NT2/D1 (cell line): ENCODE results near the gene LSM14B.

ENCODE experiments used
- DNase-seq: peaks from one replicate; pipeline ENCODE4 v3.0.0-alpha.2; 2011; ENCODE audit warnings: low read depth, low spot score
- H3K27me3 ChIP-seq: 2 replicates; pipeline ENCODE4 v1.6.0; 2011; ENCODE audit warnings: mild to moderate bottlenecking; ENCODE audit not compliant: insufficient read length, insufficient read depth
- H3K36me3 ChIP-seq: 2 replicates; pipeline ENCODE4 v1.6.1; 2011; ENCODE audit warnings: mild to moderate bottlenecking, low read length, mixed read lengths; ENCODE audit not compliant: insufficient read depth, insufficient read length
- H3K4me1 ChIP-seq: 2 replicates; pipeline ENCODE4 v1.5.1; 2011; ENCODE audit not compliant: insufficient read depth, insufficient read length
- H3K4me3 ChIP-seq: 2 replicates; pipeline ENCODE4 v1.5.1; 2011; ENCODE audit warnings: low read depth; ENCODE audit not compliant: insufficient read length
- H3K9ac ChIP-seq: 2 replicates; pipeline ENCODE4 v1.6.0; 2011; ENCODE audit warnings: low read depth; ENCODE audit not compliant: insufficient read length
- H3K9me3 ChIP-seq: 2 replicates; pipeline ENCODE4 v1.5.1; 2011; ENCODE audit warnings: mild to moderate bottlenecking, low read length; ENCODE audit not compliant: insufficient read depth
- SUZ12 ChIP-seq: IDR thresholded peaks from 2 replicates; pipeline ENCODE4 v1.6.1; 2011; ENCODE audit not compliant: insufficient read length, insufficient read depth; ENCODE audit errors: extremely low read depth
- YY1 ChIP-seq: IDR thresholded peaks from 2 replicates; pipeline ENCODE4 v1.6.1; 2011; ENCODE audit not compliant: insufficient read length, insufficient read depth
- ZNF274 ChIP-seq: IDR thresholded peaks from 2 replicates; pipeline ENCODE4 v1.6.1; 2011; ENCODE audit warnings: mild to moderate bottlenecking, low read depth, low read length

Gene LSM14B

DNA sequence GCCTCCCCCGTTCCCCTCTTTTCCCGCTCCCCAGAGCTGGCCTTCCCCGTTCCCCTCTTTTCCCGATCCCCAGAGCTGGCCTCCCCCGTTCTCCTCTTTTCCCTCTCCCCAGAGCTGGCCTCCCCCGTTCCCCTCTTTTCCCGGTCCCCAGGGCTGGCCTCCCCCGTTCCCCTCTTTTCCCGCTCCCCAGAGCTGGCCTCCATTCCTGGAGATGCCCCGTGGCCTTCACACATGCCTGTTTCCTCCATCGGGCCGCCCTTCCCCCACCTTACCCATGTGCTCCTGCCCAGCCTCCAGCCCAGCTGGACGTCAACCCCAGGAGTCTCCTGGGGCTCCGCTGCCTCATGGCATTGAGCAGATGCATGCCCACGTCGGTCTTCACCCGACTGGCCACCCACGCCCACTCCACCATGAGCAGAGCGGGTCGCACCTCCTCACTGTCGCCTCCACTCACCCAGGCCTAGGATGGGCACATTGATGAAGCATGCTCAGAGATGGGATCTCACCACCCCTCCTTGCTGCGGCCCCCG lies 29.6 kb downstream of the LSM14B start:
- peaks cover 31% of the 10 kb centered on the region for H3K4me1 ChIP-seq
- H3K4me3 ChIP-seq, result no peak overlapping the region
- H3K36me3 ChIP-seq, result peaks cover 52% of the 10 kb centered on the region
- TF ChIP-seq SUZ12 (no peak), ZNF274 (no peak), YY1 (no peak)
- no peaks in the 10 kb centered on the region for H3K27me3 ChIP-seq
- peaks cover 19% of the 10 kb centered on the region; the same call in 1 of the 2 replicates for H3K9me3 ChIP-seq
- no peak overlapping the region for H3K9ac ChIP-seq
- no peak for DNase-seq

DNA sequence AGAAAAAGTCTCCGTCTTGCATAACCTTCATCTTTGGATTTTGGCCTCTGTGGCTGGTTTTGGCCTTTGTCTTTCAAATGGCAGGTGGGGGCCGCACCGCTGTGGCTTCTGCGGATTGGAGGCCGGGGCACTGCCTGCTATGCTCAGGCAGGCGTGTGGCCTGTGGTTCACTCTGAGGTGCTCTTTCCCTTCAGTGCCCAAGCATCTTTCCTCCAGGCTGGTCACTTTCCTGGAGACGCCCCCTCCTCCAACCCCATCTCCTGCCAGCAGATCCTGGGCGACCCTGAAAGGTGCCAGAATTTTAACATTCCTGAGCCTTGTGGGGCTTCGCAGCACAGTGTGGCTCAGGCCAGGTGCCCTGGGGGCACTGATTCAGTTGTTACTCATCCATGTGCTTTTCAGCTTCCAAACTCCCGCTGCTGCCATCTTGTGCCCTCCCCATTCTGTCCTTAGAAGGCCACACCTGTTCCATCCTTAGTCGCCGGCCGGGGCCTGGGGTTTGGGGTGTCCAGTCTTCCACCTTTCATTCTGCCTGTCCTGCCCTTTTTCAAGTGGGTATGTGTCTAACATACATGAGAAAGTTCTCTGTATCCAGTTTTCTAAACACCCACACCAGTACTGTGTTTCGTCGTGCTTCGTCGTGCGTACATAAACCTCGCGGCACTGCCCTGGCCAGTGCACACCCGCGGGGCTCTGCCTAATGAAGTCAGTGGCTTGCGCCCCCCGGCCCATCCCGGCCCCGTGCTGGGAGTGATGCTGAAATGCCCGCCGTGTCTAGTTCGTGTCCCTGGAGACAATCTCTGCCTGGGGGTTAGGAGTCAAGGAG lies 33.4 kb downstream of the LSM14B start:
- H3K27me3 ChIP-seq, result no peaks in the 10 kb centered on the region
- H3K4me3 ChIP-seq, result no peak overlapping the region
- H3K4me1 ChIP-seq, result peaks cover 33% of the 10 kb centered on the region
- peaks cover 19% of the 10 kb centered on the region; the same call in 1 of the 2 replicates for H3K9me3 ChIP-seq
- no peak for TF ChIP-seq ZNF274
- TF ChIP-seq YY1, result no peak
- no peak for TF ChIP-seq SUZ12
- peak; percentile 39 for DNase-seq
- H3K9ac ChIP-seq, result peak overlapping the region; percentile 38
- peaks cover 68% of the 10 kb centered on the region for H3K36me3 ChIP-seq

GRCh38 chr20:62156254-62156556 lies 33.9 kb downstream of the LSM14B start:
- Histone ChIP-seq H3K27me3 (no peaks in the 10 kb centered on the region), H3K36me3 (peaks cover 68% of the 10 kb centered on the region), H3K9ac (peak overlapping the region; percentile 8), H3K4me1 (peaks cover 37% of the 10 kb centered on the region), H3K9me3 (peaks cover 19% of the 10 kb centered on the region; the same call in 1 of the 2 replicates), H3K4me3 (no peak overlapping the region)
- no peak for DNase-seq
- no peak for TF ChIP-seq SUZ12
- TF ChIP-seq YY1, result no peak
- no peak for TF ChIP-seq ZNF274

DNA sequence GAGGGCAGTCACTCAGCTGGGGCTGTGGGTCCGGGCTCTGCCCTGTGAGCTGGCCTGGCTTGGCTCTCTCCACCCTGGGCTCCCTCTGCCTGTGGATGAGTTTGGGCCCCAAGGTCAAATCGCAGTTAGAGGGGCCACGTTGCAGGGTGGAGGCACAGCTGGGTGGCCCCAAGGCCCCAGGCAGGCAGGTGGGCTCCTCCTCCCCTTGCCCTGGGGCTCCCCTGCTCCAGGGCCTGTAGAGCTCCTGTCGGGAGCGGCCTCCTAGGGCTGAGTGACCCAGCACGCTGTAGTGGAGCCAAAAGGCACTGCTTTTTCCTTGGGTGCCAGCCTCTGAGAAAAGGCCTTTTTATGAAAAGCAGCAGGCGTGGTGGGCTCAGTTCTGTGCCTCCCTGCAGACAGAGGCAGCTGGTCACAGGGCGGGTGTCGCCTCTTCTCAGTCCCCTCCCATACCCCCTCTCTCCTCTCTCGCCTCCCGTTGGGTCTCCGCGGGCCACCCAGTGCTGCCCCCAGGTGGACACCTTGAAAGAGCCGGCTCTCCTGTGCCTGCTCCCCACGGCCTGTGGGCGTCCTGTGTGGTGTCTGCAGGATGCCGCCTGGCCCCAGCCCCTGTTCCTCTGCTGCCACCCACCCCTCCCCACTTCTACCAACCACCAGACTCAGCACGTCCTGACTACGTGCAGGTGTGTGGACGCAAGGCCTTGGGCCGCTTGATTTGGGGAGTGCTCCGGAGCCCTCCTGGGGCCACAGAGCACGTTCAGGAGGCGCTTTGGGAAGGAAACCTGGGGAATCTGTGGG lies 34.5 kb downstream of the LSM14B start:
- H3K9me3 ChIP-seq, result peaks cover 19% of the 10 kb centered on the region; the same call in 1 of the 2 replicates
- H3K27me3 ChIP-seq, result no peaks in the 10 kb centered on the region
- H3K4me3 ChIP-seq, result no peak overlapping the region
- DNase-seq, result peak; percentile 57
- TF ChIP-seq YY1 (no peak), SUZ12 (no peak), ZNF274 (no peak)
- H3K36me3 ChIP-seq, result peaks cover 70% of the 10 kb centered on the region
- H3K4me1 ChIP-seq, result peaks cover 42% of the 10 kb centered on the region
- H3K9ac ChIP-seq, result peak overlapping the region; percentile 72

DNA sequence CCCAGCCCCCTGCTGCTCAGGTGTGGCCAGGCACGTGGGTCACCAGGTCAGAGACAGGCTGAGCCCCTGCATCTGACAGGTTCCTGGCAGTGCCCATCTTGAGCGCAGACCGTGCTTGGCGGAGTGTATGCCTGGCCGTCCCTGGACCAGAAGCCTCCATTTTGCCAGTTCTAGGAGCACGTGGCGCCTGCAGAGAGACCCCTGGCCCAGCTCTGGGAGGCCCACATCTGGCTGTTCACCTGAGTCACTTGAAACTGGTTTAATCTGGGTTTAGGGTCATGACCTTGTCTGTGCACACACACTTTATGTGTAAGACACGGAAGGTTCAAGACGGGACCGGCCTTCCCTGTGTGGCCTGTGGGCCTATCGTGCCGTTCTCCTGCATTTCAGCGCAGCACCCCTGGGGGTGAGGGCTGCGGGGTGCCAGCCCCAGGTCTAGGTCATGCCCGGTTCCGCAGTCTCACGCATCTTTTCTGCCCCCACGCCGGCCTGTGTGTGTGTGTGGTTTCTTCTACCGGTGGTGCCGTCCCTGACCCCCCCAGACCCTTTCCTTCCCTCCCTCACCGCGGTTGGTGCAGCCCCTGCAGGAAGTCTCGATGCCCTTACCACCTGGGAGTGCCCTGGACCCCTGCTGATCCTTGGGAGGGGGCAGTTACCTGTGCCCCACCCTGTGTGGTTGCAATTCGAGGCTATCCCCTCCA lies 35.3 kb downstream of the LSM14B start:
- H3K9ac ChIP-seq, result peak overlapping the region; percentile 64
- TF ChIP-seq YY1, result no peak
- no peak for TF ChIP-seq SUZ12
- TF ChIP-seq ZNF274, result no peak
- H3K36me3 ChIP-seq, result peaks cover 69% of the 10 kb centered on the region
- peaks cover 12% of the 10 kb centered on the region; the same call in 1 of the 2 replicates for H3K9me3 ChIP-seq
- no peak for DNase-seq
- no peak overlapping the region for H3K4me3 ChIP-seq
- peaks cover 42% of the 10 kb centered on the region for H3K4me1 ChIP-seq
- no peaks in the 10 kb centered on the region for H3K27me3 ChIP-seq

DNA sequence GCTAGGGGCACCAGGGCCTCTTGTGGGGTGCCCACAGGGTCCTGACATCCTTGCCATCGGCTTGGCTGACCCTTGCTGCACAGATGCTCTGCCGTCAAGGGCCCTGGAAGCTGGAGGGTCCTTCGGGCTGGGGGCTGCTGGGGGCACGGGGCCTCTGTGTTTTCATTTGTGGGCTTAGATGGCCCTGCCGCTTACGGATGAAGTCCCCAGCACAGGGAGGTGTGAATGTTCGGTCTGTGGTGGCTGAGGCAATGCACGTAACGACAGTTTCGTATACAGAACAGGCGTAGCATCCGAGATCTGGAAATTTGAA lies 35.8 kb downstream of the LSM14B start:
- Histone ChIP-seq H3K9ac (no peak overlapping the region), H3K4me1 (peaks cover 42% of the 10 kb centered on the region), H3K4me3 (no peak overlapping the region), H3K36me3 (peaks cover 69% of the 10 kb centered on the region), H3K27me3 (no peaks in the 10 kb centered on the region), H3K9me3 (peaks cover 7% of the 10 kb centered on the region; the same call in 1 of the 2 replicates)
- TF ChIP-seq ZNF274 (no peak), SUZ12 (no peak), YY1 (no peak)
- DNase-seq, result no peak

- Histone ChIP-seq H3K4me1 (peaks cover 42% of the 10 kb centered on the region), H3K4me3 (no peak overlapping the region), H3K36me3 (peaks cover 68% of the 10 kb centered on the region), H3K27me3 (no peaks in the 10 kb centered on the region), H3K9me3 (peaks cover 2% of the 10 kb centered on the region; the same call in 1 of the 2 replicates), H3K9ac (no peak overlapping the region)
- DNase-seq, result no peak
- TF ChIP-seq YY1 (no peak), ZNF274 (no peak), SUZ12 (no peak)
Measured at GRCh38 chr20:62158541-62158940, 36.3 kb downstream of the LSM14B start.
